GM10266 (cell line): ENCODE results near the gene ALDH16A1.

Source experiments
- DNase-seq: peaks from one replicate; pipeline ENCODE4 v3.0.0; 2012; ENCODE audit errors: extremely low spot score
- TF ChIP-seq, protein P1 (sequence below): IDR thresholded peaks from 2 replicates; pipeline ENCODE4 v1.5.1; 2012; ENCODE audit warnings: mild to moderate bottlenecking, low read depth; ENCODE audit not compliant: control insufficient read depth, insufficient read depth; ENCODE audit errors: missing control alignments

The ALDH16A1 gene

DNA sequence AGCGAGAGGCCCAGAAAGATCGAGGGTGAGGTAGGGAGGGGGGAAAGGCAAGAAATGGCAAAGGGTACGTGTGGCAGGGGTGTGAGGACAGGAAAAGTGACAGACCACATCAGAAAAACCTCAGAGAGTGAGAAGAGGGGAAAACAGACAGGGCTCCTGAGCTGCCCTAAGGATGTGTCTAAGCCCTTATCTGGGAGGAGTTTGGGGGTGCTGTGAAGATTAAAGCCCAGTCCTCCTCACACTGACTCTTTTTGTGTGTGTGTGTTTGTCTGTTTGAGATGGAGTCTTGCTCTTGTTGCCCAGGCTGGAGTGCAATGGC, 29.1 kb upstream of the ALDH16A1 start:
- TF ChIP-seq, protein P1, sequence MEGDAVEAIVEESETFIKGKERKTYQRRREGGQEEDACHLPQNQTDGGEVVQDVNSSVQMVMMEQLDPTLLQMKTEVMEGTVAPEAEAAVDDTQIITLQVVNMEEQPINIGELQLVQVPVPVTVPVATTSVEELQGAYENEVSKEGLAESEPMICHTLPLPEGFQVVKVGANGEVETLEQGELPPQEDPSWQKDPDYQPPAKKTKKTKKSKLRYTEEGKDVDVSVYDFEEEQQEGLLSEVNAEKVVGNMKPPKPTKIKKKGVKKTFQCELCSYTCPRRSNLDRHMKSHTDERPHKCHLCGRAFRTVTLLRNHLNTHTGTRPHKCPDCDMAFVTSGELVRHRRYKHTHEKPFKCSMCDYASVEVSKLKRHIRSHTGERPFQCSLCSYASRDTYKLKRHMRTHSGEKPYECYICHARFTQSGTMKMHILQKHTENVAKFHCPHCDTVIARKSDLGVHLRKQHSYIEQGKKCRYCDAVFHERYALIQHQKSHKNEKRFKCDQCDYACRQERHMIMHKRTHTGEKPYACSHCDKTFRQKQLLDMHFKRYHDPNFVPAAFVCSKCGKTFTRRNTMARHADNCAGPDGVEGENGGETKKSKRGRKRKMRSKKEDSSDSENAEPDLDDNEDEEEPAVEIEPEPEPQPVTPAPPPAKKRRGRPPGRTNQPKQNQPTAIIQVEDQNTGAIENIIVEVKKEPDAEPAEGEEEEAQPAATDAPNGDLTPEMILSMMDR, result no peak
- no peak for DNase-seq

DNA sequence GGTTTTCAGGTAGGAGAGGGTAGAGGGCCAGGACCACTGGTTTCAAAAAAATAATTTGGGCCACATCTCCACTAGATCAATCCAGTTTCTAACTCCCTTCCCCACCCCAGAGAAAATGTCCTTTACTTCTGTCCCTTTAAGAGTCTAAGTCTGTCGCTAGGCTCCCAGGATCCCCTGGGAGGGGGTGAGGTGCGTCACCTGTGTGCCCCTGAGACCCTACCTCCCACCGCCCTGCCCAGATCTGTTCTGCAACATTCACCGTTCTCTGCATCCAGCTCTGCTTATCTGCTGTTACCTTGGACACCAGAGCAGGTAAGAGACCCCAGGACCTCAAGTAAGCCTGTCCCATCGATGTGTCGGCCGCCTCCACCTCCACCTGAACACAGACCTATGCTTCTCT, 27.8 kb upstream of the ALDH16A1 start, which contains the start of gene GFY:
TSS of gene GFY (plus strand) at position 211 of the 400 bp plus-strand sequence. CDS start 1,043 bp downstream, outside the sequence.
- TF ChIP-seq, protein P1, result no peak
- no peak for DNase-seq

DNA sequence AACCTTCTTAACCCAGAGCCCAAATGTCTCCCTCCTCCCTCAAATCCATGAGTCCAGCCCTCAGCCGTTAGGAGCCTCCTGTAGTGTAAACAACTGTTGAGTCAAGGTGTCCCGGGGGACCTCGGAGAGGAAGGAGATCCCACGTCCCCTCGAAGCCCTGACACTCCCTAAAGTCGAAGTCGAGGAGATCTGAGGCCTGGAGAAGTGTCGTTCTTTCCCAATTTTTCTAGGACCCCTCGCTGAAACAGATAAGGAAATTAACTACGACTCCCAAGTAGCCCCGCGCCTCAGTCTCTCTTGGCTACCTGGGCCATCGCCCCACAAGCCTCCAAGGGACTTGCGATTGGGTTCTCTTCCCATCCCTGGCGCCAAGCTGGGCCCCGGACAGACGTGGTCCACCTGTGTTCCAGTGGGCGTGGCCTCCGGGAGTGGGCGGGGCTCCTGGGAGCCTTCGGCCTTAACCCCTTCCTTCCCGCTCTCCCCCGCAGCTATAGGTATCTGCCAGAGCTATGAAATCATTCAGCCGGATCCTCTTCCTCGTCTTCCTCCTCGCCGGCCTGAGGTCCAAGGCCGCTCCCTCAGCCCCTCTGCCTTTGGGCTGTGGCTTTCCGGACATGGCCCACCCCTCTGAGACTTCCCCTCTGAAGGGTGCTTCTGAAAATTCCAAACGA, 27.0 kb upstream of the ALDH16A1 start:
- TF ChIP-seq, protein P1, result no peak
- DNase-seq, result no peak

DNA sequence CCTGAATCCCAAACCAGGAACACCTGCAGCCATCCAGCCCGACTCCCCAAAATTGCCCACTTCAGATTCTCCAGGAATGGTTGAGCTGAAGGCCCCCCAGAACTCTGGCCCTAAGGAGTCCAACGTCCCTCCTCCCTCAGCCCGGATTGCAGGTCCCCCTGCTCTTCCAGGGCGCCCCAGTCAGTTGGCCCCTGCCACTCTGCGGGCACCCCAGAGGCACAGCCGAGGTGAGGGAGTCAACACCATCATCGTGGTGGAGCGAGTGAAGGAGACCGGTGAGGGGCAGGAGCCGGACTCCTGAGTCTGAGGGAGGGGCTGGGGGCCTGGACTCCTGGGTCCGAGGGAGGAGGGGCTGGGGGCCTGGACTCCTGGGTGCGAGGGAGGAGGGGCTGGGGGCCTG, 25.7 kb upstream of the ALDH16A1 start:
- DNase-seq, result no peak
- TF ChIP-seq, protein P1, result no peak

DNA sequence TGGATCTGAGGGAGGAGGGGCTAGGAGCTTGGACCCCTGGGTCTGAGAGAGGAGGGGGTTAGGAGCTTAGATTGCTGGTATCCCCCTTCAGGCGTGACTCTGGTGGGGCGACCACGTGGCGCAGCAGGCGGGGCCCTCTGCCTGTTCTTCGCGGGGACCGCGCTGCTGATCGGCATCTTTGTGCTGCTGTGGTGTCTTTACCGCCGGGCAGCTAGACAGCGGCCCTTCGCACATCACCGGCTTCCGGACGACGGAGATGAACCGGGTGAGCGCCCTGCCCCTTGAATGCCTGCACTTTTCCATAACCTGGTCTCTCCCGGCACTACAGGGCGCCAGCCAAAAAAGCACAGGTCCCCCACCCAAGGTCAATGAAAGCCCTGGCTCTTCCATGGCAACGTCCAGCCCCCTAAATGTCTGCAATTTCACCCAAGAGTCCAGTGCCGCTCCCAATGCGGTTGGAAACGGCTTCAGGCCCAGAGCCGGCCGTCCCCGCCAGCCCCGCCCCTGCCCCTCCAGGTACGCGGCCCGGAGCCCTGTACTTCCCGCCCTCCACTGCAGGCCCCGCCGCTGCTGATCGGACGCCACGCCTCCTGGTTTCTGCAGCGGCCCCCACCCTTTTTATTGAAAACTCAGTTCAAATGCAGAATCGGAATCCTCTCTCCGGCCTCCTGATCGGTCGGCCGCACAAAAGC, 25.0 kb upstream of the ALDH16A1 start:
- TF ChIP-seq, protein P1, result no peak
- no peak for DNase-seq

DNA sequence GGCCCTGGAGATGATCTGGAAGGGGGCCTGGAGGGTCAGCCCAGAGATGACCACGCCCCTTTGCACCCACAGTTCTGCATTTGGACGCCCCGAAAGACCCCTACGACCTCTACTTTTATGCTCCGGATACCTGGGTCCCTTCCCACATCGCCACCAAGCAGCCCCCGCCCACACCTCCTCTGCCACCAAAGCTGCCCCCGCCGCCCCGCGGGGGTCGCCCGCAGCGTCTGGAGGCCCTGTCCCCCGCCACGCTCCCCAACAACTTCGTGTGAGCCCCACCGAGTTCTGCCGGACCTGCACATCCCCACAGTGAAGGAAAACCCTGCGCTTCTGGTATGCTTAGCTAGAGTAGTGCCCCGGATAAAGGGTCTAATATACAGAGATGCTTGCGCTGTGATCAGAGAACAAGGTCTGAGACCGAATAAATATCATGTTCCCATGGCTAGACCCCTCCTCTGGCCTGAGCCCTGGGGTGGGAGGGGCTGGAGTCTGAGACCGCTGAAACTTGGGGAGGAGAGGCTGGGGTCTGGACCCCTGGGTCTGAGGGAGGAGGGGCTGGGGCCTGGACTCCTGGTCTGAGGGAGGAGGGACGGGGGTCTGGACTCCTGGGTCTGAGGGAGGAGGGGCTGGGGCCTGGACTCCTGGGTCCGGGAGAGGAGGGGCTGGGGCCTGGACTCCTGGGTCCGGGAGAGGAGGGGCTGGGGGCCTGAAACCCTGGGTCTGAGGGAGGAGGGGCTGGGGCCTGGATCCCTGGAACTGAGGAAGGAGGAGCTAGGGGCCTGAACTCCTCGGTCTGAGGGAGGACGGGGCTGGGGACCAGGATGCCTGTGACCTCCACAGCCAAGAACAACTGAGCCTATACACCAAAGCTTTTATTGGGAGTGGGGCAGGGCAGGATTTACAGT, 24.2 kb upstream of the ALDH16A1 start:
- TF ChIP-seq, protein P1, result no peak
- DNase-seq, result no peak
